Fibroblast of peridontal ligament (primary cell): ENCODE data around the gene SLC6A3.
"Not testable (repeated sequence)": the region's sequence is repeated elsewhere in the genome, so short reads cannot be mapped to it uniquely, and the experiment has no call there.

Source experiments
- DNase-seq: peaks from one replicate; pipeline ENCODE4 v3.0.0-alpha.2; 2010; ENCODE audit errors: extremely low read depth

Gene SLC6A3

GRCh38 chr5:1477341-1477740 is 32.1 kb upstream of the SLC6A3 start:
- DNase-seq, result no peak

GRCh38 chr5:1476967-1477310 is 31.7 kb upstream of the SLC6A3 start:
- DNase-seq, result no peak

GRCh38 chr5:1476181-1476966 is 31.1 kb upstream of the SLC6A3 start:
- no peak for DNase-seq

- not testable (repeated sequence) for DNase-seq
These were observed 30.3 kb upstream of the SLC6A3 start for GRCh38 chr5:1475544-1475900.

- no peak for DNase-seq
These were observed 29.8 kb upstream of the SLC6A3 start for GRCh38 chr5:1474866-1475543.

GRCh38 chr5:1474183-1474839 is 29.1 kb upstream of the SLC6A3 start:
- DNase-seq, result no peak

GRCh38 chr5:1473746-1474145 is 28.5 kb upstream of the SLC6A3 start:
- DNase-seq, result no peak

GRCh38 chr5:1472964-1473628 is 27.9 kb upstream of the SLC6A3 start:
- no peak for DNase-seq

- DNase-seq, result no peak
These were observed 27.0 kb upstream of the SLC6A3 start for GRCh38 chr5:1471997-1472963.

- no peak for DNase-seq
These were observed 26.1 kb upstream of the SLC6A3 start for GRCh38 chr5:1471240-1471853.

- DNase-seq, result no peak
These were observed 25.5 kb upstream of the SLC6A3 start for GRCh38 chr5:1470762-1471211.

GRCh38 chr5:1468629-1469527 is 23.6 kb upstream of the SLC6A3 start:
- DNase-seq, result no peak

- DNase-seq, result no peak
These were observed 23.0 kb upstream of the SLC6A3 start for GRCh38 chr5:1468247-1468612.

- no peak for DNase-seq
These were observed 22.4 kb upstream of the SLC6A3 start for GRCh38 chr5:1467341-1468246.

- no peak for DNase-seq
These were observed 21.5 kb upstream of the SLC6A3 start for GRCh38 chr5:1466631-1467265.

GRCh38 chr5:1465966-1466471 is 20.8 kb upstream of the SLC6A3 start:
- no peak for DNase-seq

GRCh38 chr5:1465117-1465516 is 19.9 kb upstream of the SLC6A3 start:
- no peak for DNase-seq

GRCh38 chr5:1464511-1464910 is 19.3 kb upstream of the SLC6A3 start:
- DNase-seq, result no peak
